Breast epithelium (tissue), 3 donors: ENCODE measurements around the gene HEG1.

Experiments
- POLR2A ChIP-seq: fragments of 450-650 bp; IDR thresholded peaks from one replicate; pipeline ENCODE4 v1.6.1; 2016; ENCODE audit warnings: antibody characterized with exemption, mild to moderate bottlenecking, moderate library complexity
- TF ChIP-seq, protein P1 (sequence below), 3 donors: fragments of 450-650 bp; IDR thresholded peaks; one replicate each; pipeline ENCODE4 v1.5.1; 2016 to 2017; ENCODE audit warnings: antibody characterized with exemption in 3 of 3, mild to moderate bottlenecking in 3 of 3, moderate library complexity in 3 of 3

DNA sequence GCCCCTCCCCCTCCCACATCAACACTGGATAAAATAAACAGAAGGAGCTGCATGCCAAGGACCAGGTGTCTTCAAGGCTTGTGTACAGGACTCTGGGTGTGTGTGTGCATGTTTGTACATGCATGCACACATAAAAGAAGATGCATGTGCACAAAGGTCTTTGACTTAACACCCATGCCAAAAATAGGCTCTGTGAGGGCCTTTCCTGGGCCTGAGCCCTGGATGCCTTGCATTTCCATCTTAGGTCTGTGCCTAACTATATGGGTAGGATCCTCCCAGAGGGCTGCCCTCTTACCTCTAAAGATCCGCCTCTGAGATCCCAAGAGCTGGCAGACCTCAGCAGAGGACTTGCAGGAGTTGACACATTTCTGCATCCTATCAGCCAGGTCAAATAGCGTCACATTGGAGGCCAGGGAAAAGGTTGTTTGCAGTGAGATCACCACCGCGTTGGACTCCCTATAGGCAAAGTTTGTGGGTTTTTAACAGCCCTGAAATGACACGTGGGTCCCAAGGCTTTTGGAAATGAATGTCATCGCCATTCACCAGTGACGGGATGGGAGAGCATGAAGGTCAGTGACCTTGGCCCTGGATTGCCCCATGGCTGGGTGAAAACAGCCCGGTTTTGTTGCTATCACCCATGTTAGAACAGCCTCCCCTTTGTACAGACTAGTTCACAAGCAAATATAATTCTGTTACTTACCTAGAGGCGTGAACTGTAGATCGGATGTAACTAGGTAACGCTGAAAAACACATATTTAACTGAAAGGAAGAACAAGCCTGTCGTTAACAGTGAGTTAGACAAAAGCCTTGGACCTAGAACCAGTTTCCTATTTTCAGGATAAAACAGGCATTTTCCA, 54.0 kb downstream of the HEG1 start:
- no peak for TF ChIP-seq POLR2A
- TF ChIP-seq, protein P1, sequence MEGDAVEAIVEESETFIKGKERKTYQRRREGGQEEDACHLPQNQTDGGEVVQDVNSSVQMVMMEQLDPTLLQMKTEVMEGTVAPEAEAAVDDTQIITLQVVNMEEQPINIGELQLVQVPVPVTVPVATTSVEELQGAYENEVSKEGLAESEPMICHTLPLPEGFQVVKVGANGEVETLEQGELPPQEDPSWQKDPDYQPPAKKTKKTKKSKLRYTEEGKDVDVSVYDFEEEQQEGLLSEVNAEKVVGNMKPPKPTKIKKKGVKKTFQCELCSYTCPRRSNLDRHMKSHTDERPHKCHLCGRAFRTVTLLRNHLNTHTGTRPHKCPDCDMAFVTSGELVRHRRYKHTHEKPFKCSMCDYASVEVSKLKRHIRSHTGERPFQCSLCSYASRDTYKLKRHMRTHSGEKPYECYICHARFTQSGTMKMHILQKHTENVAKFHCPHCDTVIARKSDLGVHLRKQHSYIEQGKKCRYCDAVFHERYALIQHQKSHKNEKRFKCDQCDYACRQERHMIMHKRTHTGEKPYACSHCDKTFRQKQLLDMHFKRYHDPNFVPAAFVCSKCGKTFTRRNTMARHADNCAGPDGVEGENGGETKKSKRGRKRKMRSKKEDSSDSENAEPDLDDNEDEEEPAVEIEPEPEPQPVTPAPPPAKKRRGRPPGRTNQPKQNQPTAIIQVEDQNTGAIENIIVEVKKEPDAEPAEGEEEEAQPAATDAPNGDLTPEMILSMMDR (IDR thresholded peaks at IDR 0.05), result no peak
